Suprapubic skin (tissue), 4 donors: ENCODE results near the gene NFIC. TPM values are rescaled to one million over a fixed set of nuclear protein-coding genes. Genes with fewer than 3 reads are reported as not detected.
A peak's percentile ranks its signal among the peaks of the same experiment; 100 is the strongest.

Source experiments
- DNase-seq, 2 donors: peaks; one replicate each; pipeline ENCODE4 v3.0.0-alpha.2; 2019; ENCODE audit warnings: low spot score in 2 of 2
- H3K27ac ChIP-seq: fragments of 200-600 bp; sonication (generic); one replicate; pipeline ENCODE4 v1.5.1; 2019
- H3K27me3 ChIP-seq: fragments of 200-600 bp; sonication (generic); one replicate; pipeline ENCODE4 v1.5.1; 2019
- H3K36me3 ChIP-seq: fragments of 200-600 bp; sonication (generic); one replicate; pipeline ENCODE4 v1.5.1; 2019
- H3K4me1 ChIP-seq: fragments of 200-600 bp; sonication (generic); one replicate; pipeline ENCODE4 v1.5.1; 2019
- H3K4me3 ChIP-seq: fragments of 200-600 bp; sonication (generic); one replicate; pipeline ENCODE4 v1.5.1; 2019; ENCODE audit warnings: mild to moderate bottlenecking
- H3K9me3 ChIP-seq: fragments of 200-600 bp; sonication (generic); one replicate; pipeline ENCODE4 v1.5.1; 2019
- CTCF ChIP-seq, 2 donors: fragments of 200-600 bp in 1 of 2; fragments of 450-650 bp in 1 of 2; sonication (generic) in 1 of 2; IDR thresholded peaks; one replicate each; pipeline ENCODE4 v1.5.1; 2016 to 2019; ENCODE audit warnings: antibody characterized with exemption in 2 of 2, mild to moderate bottlenecking in 1 of 2, moderate library complexity in 1 of 2
- EP300 ChIP-seq: sonication (generic); formaldehyde crosslinking; IDR thresholded peaks from one replicate; pipeline ENCODE4 v1.6.1; 2017; ENCODE audit warnings: antibody characterized with exemption
- POLR2A ChIP-seq, 2 donors: fragments of 450-650 bp; IDR thresholded peaks; one replicate each; pipeline ENCODE4 v1.6.1; 2017; ENCODE audit warnings: antibody characterized with exemption in 2 of 2, mild to moderate bottlenecking in 2 of 2, moderate library complexity in 2 of 2
- POLR2AphosphoS5 ChIP-seq, 3 donors: sonication (generic); formaldehyde crosslinking; IDR thresholded peaks; one replicate each; pipeline ENCODE4 v1.6.1; 2017; ENCODE audit warnings: antibody characterized with exemption in 3 of 3
- WGBS: methylation state at CpG from one replicate; pipeline ENCODE4 v1.1.5; 2018; 5-methylcytosine and 5-hydroxymethylcytosine counted together
- total RNA-seq, 4 donors: library from RNA; depleted of rRNA; stranded (reverse); fragments of >200 nt; gene quantifications; one replicate each; pipeline ENCODE4 v1.1.0, GENCODE V29; 2016

Gene NFIC
- total RNA-seq, 4 donors from 2014 or later, result 135 to 234 (median 194) TPM

- WGBS, result 70% methylated on average over 9 of the region's 9 CpGs
- H3K36me3 ChIP-seq, result no peaks in the 10 kb centered on the region
- H3K27me3 ChIP-seq, result no peaks in the 10 kb centered on the region
- no peaks in the 10 kb centered on the region for H3K9me3 ChIP-seq
- TF ChIP-seq EP300, result no peak
- TF ChIP-seq POLR2AphosphoS5 (IDR thresholded peaks at IDR 0.05), result no peak
- TF ChIP-seq POLR2A (IDR thresholded peaks at IDR 0.05), result no peak
- TF ChIP-seq CTCF (IDR thresholded peaks at IDR 0.05), result no peak
- no peak overlapping the region for H3K4me3 ChIP-seq
- peak overlapping the region; percentile 99 for H3K27ac ChIP-seq
- H3K4me1 ChIP-seq, result peaks cover 62% of the 10 kb centered on the region
- no peak for DNase-seq
Observed at GRCh38 chr19:3362217-3362906, 4.0 kb upstream of the NFIC start.

DNA sequence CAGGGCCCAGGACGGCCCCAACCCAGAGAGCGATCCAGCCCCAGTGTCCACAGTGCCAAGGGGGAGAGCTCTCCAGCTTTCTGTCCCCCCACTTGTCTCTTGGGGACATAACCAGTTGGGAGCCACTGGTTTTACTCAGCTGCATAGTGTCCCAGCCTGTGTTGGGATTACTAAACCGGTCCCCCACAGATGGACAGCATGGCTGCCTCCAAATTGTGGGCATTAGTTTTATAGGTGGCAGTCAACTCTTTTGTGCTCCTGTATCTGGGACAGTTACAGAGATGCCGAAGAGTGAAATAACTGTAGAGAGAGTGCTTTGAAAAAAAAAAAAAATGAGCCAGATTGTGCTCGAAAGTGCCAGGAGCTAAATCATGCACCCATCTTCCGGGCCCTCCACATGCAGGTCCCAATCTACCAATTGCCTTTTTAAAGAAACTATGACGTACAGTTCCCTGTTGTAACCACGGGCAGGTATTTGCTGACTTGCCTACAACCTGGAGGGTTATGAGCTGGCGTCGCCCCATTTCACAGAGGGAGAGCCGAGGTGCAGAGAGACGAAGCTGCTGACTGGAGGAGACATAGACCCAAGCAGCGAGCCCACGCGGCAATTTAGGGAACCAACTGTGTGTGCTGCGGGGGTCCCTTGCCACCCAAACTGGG lies 2.4 kb upstream of the NFIC start:
- Histone ChIP-seq H3K27ac (peak overlapping the region; percentile 95), H3K27me3 (no peaks in the 10 kb centered on the region), H3K9me3 (no peaks in the 10 kb centered on the region), H3K4me3 (no peak overlapping the region), H3K4me1 (peaks cover 64% of the 10 kb centered on the region), H3K36me3 (no peaks in the 10 kb centered on the region)
- 64% methylated on average over 15 of the region's 16 CpGs for WGBS
- TF ChIP-seq POLR2A (IDR thresholded peaks at IDR 0.05), result no peak
- no peak for TF ChIP-seq POLR2AphosphoS5 (IDR thresholded peaks at IDR 0.05)
- TF ChIP-seq CTCF (IDR thresholded peaks at IDR 0.05), result no peak
- TF ChIP-seq EP300, result no peak
- DNase-seq, result no peak

GRCh38 chr19:3364501-3364858 lies 1.9 kb upstream of the NFIC start:
- Histone ChIP-seq H3K27me3 (no peaks in the 10 kb centered on the region), H3K4me1 (peaks cover 67% of the 10 kb centered on the region), H3K4me3 (no peak overlapping the region), H3K9me3 (no peaks in the 10 kb centered on the region), H3K27ac (peak overlapping the region; percentile 95), H3K36me3 (no peaks in the 10 kb centered on the region)
- 60% methylated on average over 4 of the region's 4 CpGs for WGBS
- TF ChIP-seq POLR2AphosphoS5 (IDR thresholded peaks at IDR 0.05) (no peak), POLR2A (IDR thresholded peaks at IDR 0.05) (no peak)
- no peak for DNase-seq

DNA sequence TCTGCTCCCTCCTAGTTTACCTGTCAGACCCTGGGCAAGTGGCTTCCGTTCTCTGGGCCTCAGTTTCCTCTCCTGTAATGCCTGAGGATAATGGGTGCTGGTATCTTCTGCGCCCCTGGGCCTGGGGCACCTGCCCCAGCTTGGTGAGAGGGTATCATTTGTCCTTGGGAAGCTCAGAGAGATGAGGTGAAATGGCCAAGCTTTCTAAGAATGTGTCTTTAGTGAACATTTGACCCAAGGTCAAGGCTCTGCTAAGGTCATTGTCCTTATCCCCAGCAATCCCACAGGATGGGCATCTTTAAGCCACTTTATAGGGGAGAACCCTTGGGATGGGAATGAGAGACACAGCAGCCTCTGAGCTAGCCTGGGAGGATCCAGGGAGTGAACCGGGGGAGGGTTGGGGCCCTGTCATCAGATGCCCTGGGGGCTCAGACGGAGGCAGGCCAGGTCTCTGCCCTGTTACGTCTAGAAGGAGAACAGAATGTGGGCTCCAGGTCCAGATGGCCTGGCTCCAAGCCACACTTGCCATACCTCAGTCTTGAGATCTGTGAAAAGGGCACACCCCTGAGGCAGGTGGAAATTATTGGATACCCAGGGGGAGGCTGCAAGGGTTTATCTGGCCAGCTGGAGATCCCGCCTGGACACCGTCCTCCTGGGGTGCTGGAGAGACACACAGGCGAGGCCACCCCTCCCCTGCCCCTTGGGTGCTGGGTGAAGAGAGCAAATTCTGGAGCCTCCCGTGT lies 1.1 kb upstream of the NFIC start:
- 36% methylated on average over 5 of the region's 9 CpGs for WGBS
- peak in 1 of 2 donors; percentile 87 for DNase-seq
- TF ChIP-seq POLR2A (IDR thresholded peaks at IDR 0.05), result no peak
- no peak for TF ChIP-seq EP300
- TF ChIP-seq CTCF (IDR thresholded peaks at IDR 0.05), result no peak
- TF ChIP-seq POLR2AphosphoS5 (IDR thresholded peaks at IDR 0.05), result no peak

GRCh38 chr19:3366753-3367627 lies 607 bp downstream of the NFIC start:
- Histone ChIP-seq H3K27me3 (no peaks in the 10 kb centered on the region), H3K4me1 (peaks cover 74% of the 10 kb centered on the region), H3K9me3 (no peaks in the 10 kb centered on the region), H3K4me3 (peak overlapping the region; percentile 72), H3K27ac (peak overlapping the region; percentile 95), H3K36me3 (no peaks in the 10 kb centered on the region)
- no peak for DNase-seq
- WGBS, result 0% methylated on average over 19 of the region's 65 CpGs
- TF ChIP-seq EP300, result no peak

More for the DNA sequence above, 1.1 kb upstream of the NFIC start:
- Histone ChIP-seq H3K27me3 (no peaks in the 10 kb centered on the region), H3K4me1 (peaks cover 75% of the 10 kb centered on the region), H3K9me3 (no peaks in the 10 kb centered on the region), H3K27ac (peak overlapping the region; percentile 95), H3K36me3 (no peaks in the 10 kb centered on the region), H3K4me3 (peak overlapping the region; percentile 72)
